GM20000 (cell line): ENCODE results near the gene PRKCZ.

Experiments used
- DNase-seq: peaks from one replicate; pipeline ENCODE4 v3.0.0; 2012; ENCODE audit warnings: low spot score
- TF ChIP-seq, protein P1 (sequence below): IDR thresholded peaks from 2 replicates; pipeline ENCODE4 v1.5.1; 2012; ENCODE audit warnings: mild to moderate bottlenecking, control low read depth; ENCODE audit errors: extremely low read depth, missing control alignments

Gene PRKCZ

GRCh38 chr1:2019571-2020309 lies 30.5 kb upstream of the PRKCZ start:
- TF ChIP-seq, protein P1, sequence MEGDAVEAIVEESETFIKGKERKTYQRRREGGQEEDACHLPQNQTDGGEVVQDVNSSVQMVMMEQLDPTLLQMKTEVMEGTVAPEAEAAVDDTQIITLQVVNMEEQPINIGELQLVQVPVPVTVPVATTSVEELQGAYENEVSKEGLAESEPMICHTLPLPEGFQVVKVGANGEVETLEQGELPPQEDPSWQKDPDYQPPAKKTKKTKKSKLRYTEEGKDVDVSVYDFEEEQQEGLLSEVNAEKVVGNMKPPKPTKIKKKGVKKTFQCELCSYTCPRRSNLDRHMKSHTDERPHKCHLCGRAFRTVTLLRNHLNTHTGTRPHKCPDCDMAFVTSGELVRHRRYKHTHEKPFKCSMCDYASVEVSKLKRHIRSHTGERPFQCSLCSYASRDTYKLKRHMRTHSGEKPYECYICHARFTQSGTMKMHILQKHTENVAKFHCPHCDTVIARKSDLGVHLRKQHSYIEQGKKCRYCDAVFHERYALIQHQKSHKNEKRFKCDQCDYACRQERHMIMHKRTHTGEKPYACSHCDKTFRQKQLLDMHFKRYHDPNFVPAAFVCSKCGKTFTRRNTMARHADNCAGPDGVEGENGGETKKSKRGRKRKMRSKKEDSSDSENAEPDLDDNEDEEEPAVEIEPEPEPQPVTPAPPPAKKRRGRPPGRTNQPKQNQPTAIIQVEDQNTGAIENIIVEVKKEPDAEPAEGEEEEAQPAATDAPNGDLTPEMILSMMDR: no peak
- DNase-seq: no peak

- DNase-seq: no peak
- TF ChIP-seq, protein P1: no peak
Measured at GRCh38 chr1:2020310-2020655, 29.9 kb upstream of the PRKCZ start.

- TF ChIP-seq, protein P1: no peak
- no peak for DNase-seq
Measured at GRCh38 chr1:2021550-2021949, 28.7 kb upstream of the PRKCZ start.

- TF ChIP-seq, protein P1: no peak
- no peak for DNase-seq
Measured at GRCh38 chr1:2022063-2022770, 28.0 kb upstream of the PRKCZ start.

GRCh38 chr1:2023187-2023586 lies 27.0 kb upstream of the PRKCZ start:
- TF ChIP-seq, protein P1: no peak
- no peak for DNase-seq

DNA sequence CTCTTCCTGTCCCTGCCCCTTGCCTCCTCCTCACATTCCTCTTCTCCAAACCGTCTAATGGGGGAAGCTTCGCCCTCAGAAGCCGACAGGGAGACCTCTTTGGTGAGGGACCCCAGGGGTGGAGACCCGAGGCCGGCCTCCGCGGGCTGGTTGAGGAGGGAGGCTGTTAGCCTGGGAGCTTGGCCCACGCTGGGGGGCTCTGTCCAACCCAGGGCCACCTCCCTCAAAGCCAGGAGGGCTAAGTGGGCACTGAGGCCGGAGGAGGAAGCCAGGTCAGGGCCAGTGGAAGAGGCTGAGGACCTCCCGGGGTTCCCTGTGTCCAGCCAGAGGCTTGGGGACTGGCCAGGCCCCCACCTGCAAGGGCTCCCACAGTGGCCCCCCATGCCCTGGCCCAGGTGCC lies 25.8 kb upstream of the PRKCZ start:
- TF ChIP-seq, protein P1: no peak
- no peak for DNase-seq

- DNase-seq: no peak
- TF ChIP-seq, protein P1: no peak
Measured at GRCh38 chr1:2024887-2025286, 25.3 kb upstream of the PRKCZ start.
